ENCODE measurements around the gene PFDN2. TPM values are rescaled to one million over a fixed set of nuclear protein-coding genes. Genes with fewer than 3 reads are reported as not detected.

PFDN2 gene
- total RNA-seq, 1 experiment from 2014 or later = 98.6 TPM

- no peak for TF ChIP-seq POLR2AphosphoS5 (IDR thresholded peaks at IDR 0.05; ENCODE audit: low read depth, low read length)
- no peak for TF ChIP-seq TCF7L2 (IDR thresholded peaks at IDR 0.05; ENCODE audit: low read depth, low read length)
- no peak for TF ChIP-seq CTCF (IDR thresholded peaks at IDR 0.05)
- TF ChIP-seq REST (IDR thresholded peaks at IDR 0.05; ENCODE audit: insufficient read depth in 1 of 2, low read depth in 2 of 2, low read length in 1 of 2) = no peak
- TF ChIP-seq SIN3A (IDR thresholded peaks at IDR 0.05; ENCODE audit: borderline replicate concordance, insufficient read depth, low read depth, low read length) = no peak
- Histone ChIP-seq H3K4me3 (ENCODE audit: low read depth in 2 of 2, low read length in 2 of 2) (no peak overlapping the region), H3K36me3 (ENCODE audit: control insufficient read depth, insufficient read depth, low read length) (no peaks in the 10 kb centered on the region), H3K27me3 (ENCODE audit: control insufficient read depth, insufficient read depth, low read length) (no peaks in the 10 kb centered on the region), H3K4me1 (ENCODE audit: control insufficient read depth, insufficient read depth, low read length) (no peaks in the 10 kb centered on the region), H3K27ac (ENCODE audit: low read length) (no peak overlapping the region), H3K9me3 (ENCODE audit: control insufficient read depth, insufficient read depth, low read depth, low read length) (peaks cover 1% of the 10 kb centered on the region; the same call in 1 of the 2 replicates)
- intact Hi-C loops (cut with micrococcal nuclease; ENCODE audit: unreplicated experiment) = no loop called here
- no TSS peak for BruUV-seq (replicated peaks)
- in situ Hi-C loops (cut with HindIII; ENCODE audit: low pct_unique_long_range_greater_than_20kb, low sequenced_read_pairs) = no loop called here
- ATAC-seq (no peak), DNase-seq (ENCODE audit: low read depth, low spot score) (no peak)
- ChIA-PET POLR2A (no interaction called here), CTCF (no interaction called here)
Measured at GRCh38 chr1:161054805-161055204, 63.0 kb downstream of the PFDN2 start.

GRCh38 chr1:161054232-161054631 is 63.6 kb downstream of the PFDN2 start:
- no peak for DNase-seq (ENCODE audit: low read depth, low spot score)
- no peaks in the 10 kb centered on the region for H3K36me3 ChIP-seq (ENCODE audit: control insufficient read depth, insufficient read depth, low read length)
- no peaks in the 10 kb centered on the region for H3K27me3 ChIP-seq (ENCODE audit: control insufficient read depth, insufficient read depth, low read length)
- no peak for ATAC-seq
- H3K4me1 ChIP-seq (ENCODE audit: control insufficient read depth, insufficient read depth, low read length) = no peaks in the 10 kb centered on the region
- ChIA-PET CTCF (no interaction called here), POLR2A (no interaction called here)
- no peak overlapping the region for H3K4me3 ChIP-seq (ENCODE audit: low read depth in 2 of 2, low read length in 2 of 2)
- in situ Hi-C loops (cut with HindIII; ENCODE audit: low pct_unique_long_range_greater_than_20kb, low sequenced_read_pairs) = no loop called here
- BruUV-seq (replicated peaks) = no TSS peak
- no peak overlapping the region for H3K27ac ChIP-seq (ENCODE audit: low read length)
- TF ChIP-seq SIN3A (IDR thresholded peaks at IDR 0.05; ENCODE audit: borderline replicate concordance, insufficient read depth, low read depth, low read length) (no peak), TCF7L2 (IDR thresholded peaks at IDR 0.05; ENCODE audit: low read depth, low read length) (no peak), REST (IDR thresholded peaks at IDR 0.05; ENCODE audit: insufficient read depth in 1 of 2, low read depth in 2 of 2, low read length in 1 of 2) (no peak), CTCF (IDR thresholded peaks at IDR 0.05) (no peak), POLR2AphosphoS5 (IDR thresholded peaks at IDR 0.05; ENCODE audit: low read depth, low read length) (no peak)
- H3K9me3 ChIP-seq (ENCODE audit: control insufficient read depth, insufficient read depth, low read depth, low read length) = peaks cover 4% of the 10 kb centered on the region; the same call in 1 of the 2 replicates
- intact Hi-C loops (cut with micrococcal nuclease; ENCODE audit: unreplicated experiment) = no loop called here
